Pancreas (tissue), 10 donors: Measurements from ENCODE around the gene CNOT2. TPM values are rescaled to one million over a fixed set of nuclear protein-coding genes. Genes with fewer than 3 reads are reported as not detected.

ENCODE experiments used
- ATAC-seq, 4 donors: fragments of 200-7000 bp; cut with Tn5 transposase; one replicate each; pipeline versions ENCODE4 v1.8.0 to v1.9.1; 2020; ENCODE audit warnings: mild to moderate bottlenecking in 4 of 4, moderate library complexity in 4 of 4
- DNase-seq, 6 donors: peaks; one replicate each; pipeline ENCODE4 v3.0.0-alpha.2; 2020
- FAIRE-seq: peaks from 2 replicates; lab custom pipeline; 2012; peaks lifted over from hg19 to GRCh38; lab: Jason Lieb, UNC
- H3K27ac ChIP-seq, 4 donors: fragments of 200-600 bp; sonication (generic); 1 replicate in 3 of 4; 2 replicates in 1 of 4; pipeline versions ENCODE4 v1.5.0 to v1.8.0; 2020
- H3K27me3 ChIP-seq, 4 donors: fragments of 200-600 bp; one replicate each; pipeline ENCODE4 v1.8.0; 2021
- H3K36me3 ChIP-seq, 3 donors: fragments of 200-600 bp; sonication (generic) in 1 of 3; one replicate each; pipeline versions ENCODE4 v1.5.0 to v1.8.0; 2020 to 2021
- H3K4me1 ChIP-seq, 3 donors: fragments of 200-600 bp; one replicate each; pipeline ENCODE4 v1.8.0; 2021
- H3K4me3 ChIP-seq, 4 donors: fragments of 200-600 bp; sonication (generic) in 2 of 4; one replicate each; pipeline versions ENCODE4 v1.5.0 to v1.8.0; 2020 to 2021
- H3K9me3 ChIP-seq, 4 donors: fragments of 200-600 bp; one replicate each; pipeline ENCODE4 v1.8.0; 2021
- WGBS, 2 donors: extraction: QIAGEN DNeasy Blood & Tissue Kit; methylation state at CpG; one replicate each; pipeline ENCODE4 v1.1.7; 2013; 5-methylcytosine and 5-hydroxymethylcytosine counted together
- intact Hi-C, 3 donors: fragments of 100-400 bp; cut with DNase I; formaldehyde crosslinking; loops; one replicate each; pipeline versions ENCODE4 v1.11.1 to v1.14.2; 2022
- polyA plus RNA-seq, 2 donors: library from polyadenylated mRNA; stranded (reverse); fragments of 200-250 nt; gene quantifications; one replicate each; pipeline ENCODE4 v1.2.3, GENCODE V29; 2013
- total RNA-seq, 6 donors: library from RNA; stranded (reverse); fragmentation: NEBNext Ultra II Directional in 4 of 6; extraction: Animal tissue kit (Norgen Biotek cat#: 25700) in 4 of 6; gene quantifications; one replicate each; pipeline versions ENCODE4 v1.2.1 to v1.2.4, GENCODE V29; 2021 to 2023
- TF ChIP-seq, protein P1 (sequence below), 4 donors: fragments of 200-600 bp; sonication (generic) in 3 of 4; IDR thresholded peaks; one replicate each; pipeline versions ENCODE4 v1.5.0 to v1.8.0; 2021; ENCODE audit warnings: antibody characterized with exemption in 4 of 4
- donor health status: healthy with polysubstance abuse.
- donor health status: DM: no; HTN: no; CAD: no; lungs with moderate emphysema.
- donor health status: DM: no; HTN: no; CAD: no.
- donor health status: control.
- donor health status: control.
- donor health status: Bipolar disorder and iron deficiency.
- donor health status: DM: yes; HTN: yes; CAD: no.
- donor health status: DM: no; HTN: no; CAD: no.
- donor health status: DM: no; HTN: no; CAD: no.
- donor health status: DM: yes; HTN: yes; CAD: no.

Gene CNOT2
- total and polyA plus RNA-seq, 8 donors, result 15.0 to 44.0 (median 25.2) TPM

DNA sequence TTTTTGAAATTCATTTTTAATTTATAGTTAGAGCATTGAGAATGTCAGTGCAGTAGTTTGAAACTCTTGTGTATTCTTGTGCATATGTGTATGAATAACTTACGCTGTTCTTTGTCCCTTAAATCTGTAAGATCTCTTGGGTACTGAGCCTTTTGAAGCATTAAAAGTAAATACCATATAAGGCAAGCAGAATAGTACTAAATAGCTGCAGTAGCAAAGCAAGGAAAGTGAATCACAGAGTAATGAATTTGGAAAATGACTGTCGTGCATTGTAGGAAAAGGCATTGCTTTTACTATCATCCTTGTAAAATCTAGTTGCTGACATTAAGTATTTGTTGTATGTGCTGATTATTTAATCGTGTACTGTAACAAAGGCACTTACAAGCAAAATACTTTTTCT is 12.1 kb downstream of the CNOT2 start:
- TF ChIP-seq, protein P1, sequence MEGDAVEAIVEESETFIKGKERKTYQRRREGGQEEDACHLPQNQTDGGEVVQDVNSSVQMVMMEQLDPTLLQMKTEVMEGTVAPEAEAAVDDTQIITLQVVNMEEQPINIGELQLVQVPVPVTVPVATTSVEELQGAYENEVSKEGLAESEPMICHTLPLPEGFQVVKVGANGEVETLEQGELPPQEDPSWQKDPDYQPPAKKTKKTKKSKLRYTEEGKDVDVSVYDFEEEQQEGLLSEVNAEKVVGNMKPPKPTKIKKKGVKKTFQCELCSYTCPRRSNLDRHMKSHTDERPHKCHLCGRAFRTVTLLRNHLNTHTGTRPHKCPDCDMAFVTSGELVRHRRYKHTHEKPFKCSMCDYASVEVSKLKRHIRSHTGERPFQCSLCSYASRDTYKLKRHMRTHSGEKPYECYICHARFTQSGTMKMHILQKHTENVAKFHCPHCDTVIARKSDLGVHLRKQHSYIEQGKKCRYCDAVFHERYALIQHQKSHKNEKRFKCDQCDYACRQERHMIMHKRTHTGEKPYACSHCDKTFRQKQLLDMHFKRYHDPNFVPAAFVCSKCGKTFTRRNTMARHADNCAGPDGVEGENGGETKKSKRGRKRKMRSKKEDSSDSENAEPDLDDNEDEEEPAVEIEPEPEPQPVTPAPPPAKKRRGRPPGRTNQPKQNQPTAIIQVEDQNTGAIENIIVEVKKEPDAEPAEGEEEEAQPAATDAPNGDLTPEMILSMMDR (IDR thresholded peaks at IDR 0.05), result no peak
- no peaks in the 10 kb centered on the region for H3K27me3 ChIP-seq
- intact Hi-C loops, result no loop called here
- 43 to 47% methylated on average over 3 of the region's 3 CpGs for whole genome bisulfite sequencing, 2 donors
- FAIRE-seq (no peak), ATAC-seq (peak in 1 of 4 donors; percentile 19), DNase-seq (no peak)
- H3K36me3 ChIP-seq, result no peaks in the 10 kb centered on the region
- no peak overlapping the region for H3K27ac ChIP-seq
- peaks cover 11 to 34% (median 14%) of the 10 kb centered on the region in 3 donors for H3K4me1 ChIP-seq
- H3K9me3 ChIP-seq, result no peaks in the 10 kb centered on the region
- no peak overlapping the region for H3K4me3 ChIP-seq

DNA sequence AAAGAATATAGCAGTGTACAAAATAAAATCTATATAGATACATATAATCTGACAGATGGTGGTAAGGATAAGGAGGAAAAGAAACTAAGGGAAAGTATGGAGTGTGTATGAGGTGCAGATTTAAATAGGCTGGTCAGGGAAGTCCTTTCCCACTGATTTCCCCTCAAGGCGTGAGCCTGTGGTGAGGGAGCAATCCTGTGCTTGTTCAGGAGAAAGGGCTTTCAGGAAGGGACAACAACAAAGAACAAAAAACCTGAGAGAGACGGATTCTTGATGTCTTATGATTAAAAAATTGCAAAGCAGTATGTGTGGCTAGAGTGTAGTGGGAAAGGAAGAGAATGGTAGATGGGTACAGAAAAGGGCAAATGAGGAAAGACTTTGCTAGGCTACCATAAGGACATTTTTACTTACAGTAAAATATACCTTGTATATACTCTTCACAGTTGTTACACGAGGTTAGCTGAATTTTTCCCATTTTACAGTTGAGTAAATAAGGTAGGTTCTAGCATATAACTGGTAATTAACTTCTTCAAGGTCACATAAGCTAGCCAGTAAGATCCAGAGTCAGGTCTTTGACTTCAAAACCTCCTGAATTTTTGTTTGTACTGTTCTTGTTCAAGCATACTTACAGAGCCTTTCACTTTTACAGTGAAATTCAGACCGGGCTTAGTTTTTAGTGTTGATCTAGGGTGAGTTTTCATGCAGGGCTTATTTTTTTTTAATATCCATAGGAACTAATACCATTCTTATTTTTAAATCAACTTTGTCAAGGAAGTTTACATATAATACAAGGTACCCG is 15.6 kb downstream of the CNOT2 start:
- Histone ChIP-seq H3K4me3 (no peak overlapping the region), H3K9me3 (no peaks in the 10 kb centered on the region), H3K27ac (no peak overlapping the region), H3K27me3 (no peaks in the 10 kb centered on the region), H3K36me3 (no peaks in the 10 kb centered on the region), H3K4me1 (peaks cover 4 to 28% (median 14%) of the 10 kb centered on the region in 3 donors)
- TF ChIP-seq, protein P1 (IDR thresholded peaks at IDR 0.05), result no peak
- no peak for ATAC-seq
- FAIRE-seq, result no peak
- 73 to 74% methylated on average over 5 of the region's 5 CpGs for WGBS, 2 donors
- intact Hi-C loops, result no loop called here
- no peak for DNase-seq

- peaks cover 4 to 26% (median 5%) of the 10 kb centered on the region in 3 donors for H3K4me1 ChIP-seq
- FAIRE-seq, result no peak
- 91 to 96% methylated on average over 1 of the region's 1 CpG for WGBS, 2 donors
These were observed 17.4 kb downstream of the CNOT2 start for GRCh38 chr12:70260646-70261045.

GRCh38 chr12:70264067-70264867 is 21.0 kb downstream of the CNOT2 start:
- Histone ChIP-seq H3K27ac (no peak overlapping the region), H3K4me1 (peaks cover 0 to 7% (median 7%) of the 10 kb centered on the region in 3 donors), H3K4me3 (no peak overlapping the region), H3K9me3 (no peaks in the 10 kb centered on the region), H3K27me3 (no peaks in the 10 kb centered on the region), H3K36me3 (no peaks in the 10 kb centered on the region)
- ATAC-seq, result no peak
- intact Hi-C loops, result no loop called here
- 90 to 91% methylated on average over 6 of the region's 6 CpGs for WGBS, 2 donors
- DNase-seq, result no peak
- TF ChIP-seq, protein P1 (IDR thresholded peaks at IDR 0.05), result no peak
- no peak for FAIRE-seq

More at GRCh38 chr12:70260646-70261045, 17.4 kb downstream of the CNOT2 start:
- Histone ChIP-seq H3K27ac (no peak overlapping the region), H3K9me3 (no peaks in the 10 kb centered on the region), H3K27me3 (no peaks in the 10 kb centered on the region), H3K4me3 (no peak overlapping the region), H3K36me3 (no peaks in the 10 kb centered on the region)
- intact Hi-C loops, result no loop called here
- TF ChIP-seq, protein P1 (IDR thresholded peaks at IDR 0.05), result no peak
- DNase-seq (no peak), ATAC-seq (no peak)
